ENCODE data around the gene LIF.

GRCh38 chr22:30201945-30202344 is 44.6 kb downstream of the LIF start:
- no peak for TF ChIP-seq CTCF (IDR thresholded peaks at IDR 0.05)
- no peak for TF ChIP-seq POLR2A (IDR thresholded peaks at IDR 0.05)
- TF ChIP-seq POLR2AphosphoS5 (IDR thresholded peaks at IDR 0.05): no peak

All from upper lobe of left lung (tissue), 4 donors.